Suprapubic skin (tissue), 4 donors: Measurements from ENCODE around the gene SMAD5.

ENCODE experiments used
- CTCF ChIP-seq, 2 donors: fragments of 200-600 bp in 1 of 2; fragments of 450-650 bp in 1 of 2; sonication (generic) in 1 of 2; IDR thresholded peaks; one replicate each; pipeline ENCODE4 v1.5.1; 2016 to 2019; ENCODE audit warnings: antibody characterized with exemption in 2 of 2, mild to moderate bottlenecking in 1 of 2, moderate library complexity in 1 of 2
- POLR2A ChIP-seq, 2 donors: fragments of 450-650 bp; IDR thresholded peaks; one replicate each; pipeline ENCODE4 v1.6.1; 2017; ENCODE audit warnings: antibody characterized with exemption in 2 of 2, mild to moderate bottlenecking in 2 of 2, moderate library complexity in 2 of 2
- POLR2AphosphoS5 ChIP-seq, 3 donors: sonication (generic); formaldehyde crosslinking; IDR thresholded peaks; one replicate each; pipeline ENCODE4 v1.6.1; 2017; ENCODE audit warnings: antibody characterized with exemption in 3 of 3

- TF ChIP-seq CTCF (IDR thresholded peaks at IDR 0.05) = no peak
- no peak for TF ChIP-seq POLR2A (IDR thresholded peaks at IDR 0.05)
- TF ChIP-seq POLR2AphosphoS5 (IDR thresholded peaks at IDR 0.05) = no peak
Observed at GRCh38 chr5:136200761-136201160, 68.1 kb downstream of the SMAD5 start.
